T-helper 2 cell treated with Interferon-gamma antibody and Interleukin-4, amounts not matched to agents 5 μg/mL and 100 μg/mL, for 36 hours (primary cell): Measurements from ENCODE around the gene CFAP221.

Experiments used
- DNase-seq: peaks from one replicate; pipeline ENCODE4 v3.0.0; 2021; ENCODE audit warnings: low spot score
- H3K27ac Mint-ChIP-seq: one replicate; pipeline ENCODE4 v1.8.0; 2021; ENCODE audit warnings: mild to moderate bottlenecking, mixed read lengths
- H3K27me3 Mint-ChIP-seq: one replicate; pipeline ENCODE4 v1.8.0; 2021; ENCODE audit warnings: low read depth, mixed read lengths
- H3K36me3 Mint-ChIP-seq: one replicate; pipeline ENCODE4 v1.8.0; 2021; ENCODE audit warnings: low read depth, mixed read lengths
- H3K4me1 Mint-ChIP-seq: one replicate; pipeline ENCODE4 v1.8.0; 2021; ENCODE audit warnings: low read depth, mixed read lengths
- H3K4me3 Mint-ChIP-seq: one replicate; pipeline ENCODE4 v1.8.0; 2022; ENCODE audit warnings: mild to moderate bottlenecking, moderate library complexity, mixed read lengths
- H3K9me3 Mint-ChIP-seq: one replicate; pipeline ENCODE4 v1.8.0; 2021; ENCODE audit warnings: mixed read lengths

Gene CFAP221

DNA sequence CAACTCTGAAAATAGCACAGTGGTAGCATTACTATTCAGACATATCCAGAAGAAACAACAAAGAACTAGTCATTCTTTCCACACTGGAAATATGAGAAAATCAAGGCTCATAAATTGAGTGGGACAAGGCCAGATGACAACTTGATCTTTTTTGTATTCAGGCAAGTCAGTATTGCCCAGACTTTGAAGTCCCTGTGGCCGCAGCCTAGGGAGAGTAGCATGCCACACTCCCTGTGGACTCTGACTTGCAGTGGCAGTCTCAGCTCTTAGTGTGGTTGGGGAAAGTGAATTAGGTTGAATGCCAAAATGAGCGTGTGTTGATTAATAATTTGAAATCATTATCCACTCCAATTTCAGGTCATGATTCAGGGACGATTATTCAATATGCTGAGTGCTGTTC lies 81.0 kb downstream of the CFAP221 start:
- Mint-ChIP-seq H3K27ac (no peak overlapping the region), H3K27me3 (peaks cover 9% of the 10 kb centered on the region), H3K4me1 (no peaks in the 10 kb centered on the region), H3K9me3 (no peaks in the 10 kb centered on the region), H3K36me3 (no peaks in the 10 kb centered on the region), H3K4me3 (no peak overlapping the region)
- no peak for DNase-seq

DNA sequence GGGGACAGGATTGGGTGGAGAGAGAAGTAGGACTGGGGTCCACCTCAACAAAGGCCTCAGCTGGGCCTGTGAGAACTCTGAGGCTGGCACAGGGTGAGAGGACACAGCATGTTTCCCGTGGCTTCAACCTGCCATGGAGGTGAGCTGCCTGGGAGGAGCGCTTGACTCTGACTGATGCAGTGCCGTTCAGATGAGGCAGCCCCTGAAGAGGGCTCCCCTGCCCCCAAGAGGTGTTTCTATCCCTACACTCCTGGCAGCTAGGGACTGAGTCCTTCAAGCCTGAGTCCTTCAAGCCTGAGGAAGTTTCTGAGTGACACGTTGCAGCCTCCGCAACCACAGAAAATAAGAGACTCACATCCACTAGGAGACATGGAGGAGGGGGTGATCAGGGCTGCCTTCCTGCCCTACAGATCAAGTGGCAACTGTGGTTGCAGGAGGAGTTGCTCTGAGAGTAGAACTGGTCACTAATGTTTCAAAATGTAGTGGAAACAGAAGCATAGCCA lies 85.1 kb downstream of the CFAP221 start:
- Mint-ChIP-seq H3K27me3 (peaks cover 6% of the 10 kb centered on the region), H3K36me3 (no peaks in the 10 kb centered on the region), H3K27ac (no peak overlapping the region), H3K4me3 (no peak overlapping the region), H3K4me1 (no peaks in the 10 kb centered on the region), H3K9me3 (no peaks in the 10 kb centered on the region)
- DNase-seq: no peak

DNA sequence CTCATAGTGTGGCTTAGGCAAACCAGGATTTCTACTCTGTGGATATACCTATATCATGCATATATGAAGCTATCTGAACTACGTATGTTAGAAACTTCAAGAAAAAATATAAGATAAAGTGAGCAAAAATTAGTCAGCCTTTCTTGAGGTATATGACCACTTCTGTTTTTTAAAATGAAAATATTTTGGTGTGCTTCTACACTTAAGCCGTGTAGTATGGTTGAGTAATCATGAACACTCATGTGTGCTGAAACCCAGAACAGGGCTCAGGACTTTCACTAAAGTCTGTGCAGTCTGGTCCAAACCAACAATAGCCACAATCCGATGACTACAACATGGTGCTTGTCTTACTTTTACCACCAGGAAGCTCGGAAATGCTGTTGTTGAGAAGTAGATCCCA lies 85.9 kb downstream of the CFAP221 start:
- Mint-ChIP-seq H3K4me1 (no peaks in the 10 kb centered on the region), H3K4me3 (no peak overlapping the region), H3K36me3 (no peaks in the 10 kb centered on the region), H3K27me3 (peaks cover 6% of the 10 kb centered on the region), H3K27ac (no peak overlapping the region), H3K9me3 (no peaks in the 10 kb centered on the region)
- no peak for DNase-seq

DNA sequence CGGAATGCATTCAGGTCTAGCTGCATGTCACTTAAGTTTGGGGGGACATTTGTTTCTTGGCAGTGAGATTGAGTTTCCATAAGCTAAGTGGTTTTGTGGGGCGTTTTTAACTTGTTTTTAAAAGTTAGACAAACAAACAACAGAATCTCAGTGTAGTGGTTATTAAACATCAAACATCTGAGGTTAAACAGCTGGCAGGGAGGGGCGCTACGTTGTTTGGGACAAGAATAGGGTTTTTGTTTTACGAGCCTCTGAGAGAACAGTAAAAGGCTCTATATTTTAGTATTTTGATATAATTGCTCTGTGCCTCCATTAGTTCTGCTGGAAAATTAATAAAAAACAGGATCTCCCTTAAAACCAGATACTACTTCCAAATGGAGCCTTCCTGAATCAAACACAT lies 93.1 kb downstream of the CFAP221 start:
- H3K4me1 Mint-ChIP-seq: peaks cover 3% of the 10 kb centered on the region
- DNase-seq: no peak
- no peak overlapping the region for H3K4me3 Mint-ChIP-seq
- H3K27me3 Mint-ChIP-seq: peaks cover 4% of the 10 kb centered on the region
- H3K27ac Mint-ChIP-seq: no peak overlapping the region
- H3K36me3 Mint-ChIP-seq: no peaks in the 10 kb centered on the region
- no peaks in the 10 kb centered on the region for H3K9me3 Mint-ChIP-seq

DNA sequence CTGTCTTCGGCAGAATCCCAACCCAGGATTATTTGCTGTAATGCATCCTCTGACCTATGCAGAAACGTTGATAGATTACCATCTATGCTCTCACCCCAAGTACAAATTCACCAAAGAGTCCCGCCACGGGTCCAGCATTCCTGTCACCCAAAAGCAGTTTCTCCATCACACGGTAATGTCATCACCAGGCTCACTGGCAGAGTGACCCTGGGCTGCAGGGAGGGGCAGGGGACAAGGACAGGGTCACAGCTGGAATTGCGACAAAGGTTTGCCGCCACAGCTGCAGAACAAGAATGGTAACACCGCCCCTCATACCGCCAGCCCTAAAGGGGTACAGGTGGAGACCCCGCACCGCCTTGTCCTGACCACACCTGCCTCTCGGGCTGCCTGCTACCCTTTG lies 94.0 kb downstream of the CFAP221 start:
- Mint-ChIP-seq H3K9me3 (no peaks in the 10 kb centered on the region), H3K27me3 (peaks cover 4% of the 10 kb centered on the region), H3K27ac (no peak overlapping the region), H3K36me3 (no peaks in the 10 kb centered on the region), H3K4me1 (peaks cover 3% of the 10 kb centered on the region), H3K4me3 (no peak overlapping the region)
- DNase-seq: no peak

DNA sequence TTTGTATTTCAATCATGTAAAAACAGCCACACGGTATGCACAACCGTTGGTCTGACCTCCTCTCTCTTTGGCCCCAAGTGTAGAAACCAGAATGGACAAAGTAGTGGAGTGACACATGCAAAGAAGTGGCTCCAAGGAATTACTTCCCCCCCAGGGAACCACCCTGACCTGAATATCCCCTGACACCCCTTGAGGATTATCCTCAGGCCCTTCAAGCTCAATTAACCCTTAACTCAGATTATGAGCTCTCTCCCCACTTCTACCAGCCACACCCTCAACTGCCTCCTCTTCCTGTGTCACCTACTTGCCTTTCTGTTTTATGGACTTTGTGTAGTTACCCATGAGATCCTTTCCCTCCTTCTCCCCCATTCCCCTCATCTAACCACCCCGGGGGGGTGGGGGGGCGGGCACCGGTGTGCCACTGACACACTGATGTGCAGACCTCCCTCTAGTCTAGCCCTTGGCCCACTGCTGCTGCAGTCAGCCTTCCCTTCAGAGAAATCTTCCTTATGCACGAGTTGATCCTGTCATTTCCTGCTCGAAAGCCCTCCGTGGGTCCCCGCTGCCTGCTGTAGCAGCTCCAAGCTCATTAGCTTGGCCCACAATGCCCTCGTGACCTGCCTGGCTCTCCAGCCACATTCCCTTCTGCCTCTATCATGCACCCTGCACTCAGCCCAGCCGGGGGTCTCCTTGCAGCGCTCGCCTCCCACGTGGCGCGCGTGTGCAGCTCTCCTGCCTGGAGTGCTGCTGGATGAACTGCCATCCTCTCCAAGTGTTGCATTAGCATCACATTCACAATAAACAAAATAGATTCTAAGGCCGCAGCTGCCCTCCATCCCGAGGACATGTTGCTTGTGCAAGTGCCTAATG lies 94.7 kb downstream of the CFAP221 start:
- Mint-ChIP-seq H3K4me1 (peaks cover 3% of the 10 kb centered on the region), H3K27ac (peak overlapping the region; percentile 38), H3K27me3 (peaks cover 4% of the 10 kb centered on the region), H3K9me3 (no peaks in the 10 kb centered on the region), H3K4me3 (no peak overlapping the region), H3K36me3 (no peaks in the 10 kb centered on the region)
- DNase-seq: no peak

DNA sequence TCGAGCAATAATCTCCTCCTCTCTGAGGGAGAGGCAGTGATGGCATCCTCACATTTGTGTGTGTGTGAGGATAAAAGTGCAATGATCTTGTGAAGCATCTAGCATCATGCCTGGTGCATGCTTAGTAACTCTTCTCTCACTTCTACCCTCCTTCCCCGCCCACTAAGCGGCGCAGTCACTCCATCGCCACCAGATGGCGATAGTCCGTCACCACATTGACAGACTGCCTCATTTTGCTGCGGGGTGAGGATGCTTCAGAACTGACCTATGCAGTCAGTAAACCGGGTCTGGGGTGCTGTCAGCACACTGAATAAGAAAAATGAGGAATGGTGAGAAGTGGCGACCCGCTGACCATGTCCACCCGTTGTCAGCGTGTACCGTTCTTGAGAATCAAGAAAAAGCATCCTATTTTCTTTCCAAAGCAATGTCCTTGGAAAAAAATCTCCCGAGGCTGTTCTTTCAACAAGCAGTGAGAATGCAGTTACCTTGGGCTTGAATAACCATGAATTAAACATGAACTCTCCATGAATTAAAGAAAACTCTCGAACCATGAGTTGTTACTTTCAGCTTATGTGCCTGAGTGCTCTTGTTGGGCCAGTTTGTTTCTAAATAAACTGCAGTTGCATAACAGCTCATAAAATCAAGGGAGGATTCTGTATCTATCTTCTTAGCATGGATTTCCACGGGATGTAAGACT lies 97.5 kb downstream of the CFAP221 start:
- Mint-ChIP-seq H3K4me1 (peaks cover 3% of the 10 kb centered on the region), H3K9me3 (no peaks in the 10 kb centered on the region), H3K4me3 (no peak overlapping the region), H3K36me3 (no peaks in the 10 kb centered on the region), H3K27ac (no peak overlapping the region), H3K27me3 (peaks cover 12% of the 10 kb centered on the region)
- DNase-seq: peak; percentile 58

DNA sequence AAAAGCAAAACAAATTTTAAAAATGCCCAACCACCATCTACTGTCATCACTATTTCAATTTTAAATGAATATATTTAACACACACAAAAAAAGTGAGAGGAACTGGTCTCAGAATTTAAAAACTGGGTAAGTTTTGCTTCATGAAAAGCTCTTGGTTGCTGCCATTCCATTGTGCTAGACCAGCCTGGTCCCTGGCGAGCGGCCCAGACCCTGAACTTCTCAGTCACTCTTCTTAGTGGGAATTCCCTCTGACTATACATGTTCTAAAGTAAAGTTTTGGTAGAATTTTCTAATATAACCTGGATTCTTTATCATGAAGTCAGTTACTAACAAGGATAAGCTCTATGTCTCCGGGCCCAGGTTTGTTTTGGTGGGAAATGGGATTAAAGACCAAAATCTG lies 99.9 kb downstream of the CFAP221 start:
- peaks cover 10% of the 10 kb centered on the region for H3K27me3 Mint-ChIP-seq
- no peak overlapping the region for H3K27ac Mint-ChIP-seq
- no peaks in the 10 kb centered on the region for H3K4me1 Mint-ChIP-seq
- DNase-seq: no peak
- H3K36me3 Mint-ChIP-seq: no peaks in the 10 kb centered on the region
- no peak overlapping the region for H3K4me3 Mint-ChIP-seq
- H3K9me3 Mint-ChIP-seq: no peaks in the 10 kb centered on the region

DNA sequence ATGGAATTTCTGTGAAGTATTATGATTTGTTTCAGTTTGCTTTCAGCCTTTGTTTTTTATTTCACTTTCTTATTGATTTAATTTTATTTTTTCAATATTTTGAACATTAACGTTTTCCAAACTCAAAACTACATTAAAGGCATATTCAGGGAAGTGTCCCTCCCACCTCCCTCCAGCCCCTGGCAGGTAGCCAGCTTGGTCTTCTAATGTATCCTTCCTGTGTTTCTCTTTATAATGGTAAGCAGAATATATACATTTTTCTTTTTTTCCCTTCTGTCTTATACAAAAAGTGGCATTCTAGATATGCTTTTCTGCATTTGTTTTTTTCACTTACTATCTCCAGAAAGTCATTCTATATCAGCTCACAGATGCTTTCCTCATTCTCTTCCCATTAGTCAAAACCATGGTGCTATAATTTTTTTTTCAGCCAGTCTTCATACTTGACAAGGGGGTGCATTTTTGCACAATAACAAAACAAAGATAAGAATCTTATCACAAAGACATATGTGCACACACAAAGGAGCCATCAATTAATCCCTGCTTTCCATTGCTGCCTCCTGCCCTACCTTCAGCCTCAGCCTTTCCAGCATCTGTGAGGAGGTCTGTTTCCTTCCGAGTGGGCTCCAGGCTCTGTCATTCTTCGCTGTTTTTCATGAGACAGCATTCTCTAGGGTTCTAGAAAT lies 101.1 kb downstream of the CFAP221 start:
- Mint-ChIP-seq H3K4me1 (no peaks in the 10 kb centered on the region), H3K4me3 (no peak overlapping the region), H3K27ac (no peak overlapping the region), H3K36me3 (no peaks in the 10 kb centered on the region), H3K9me3 (no peaks in the 10 kb centered on the region), H3K27me3 (peaks cover 12% of the 10 kb centered on the region)
- no peak for DNase-seq

DNA sequence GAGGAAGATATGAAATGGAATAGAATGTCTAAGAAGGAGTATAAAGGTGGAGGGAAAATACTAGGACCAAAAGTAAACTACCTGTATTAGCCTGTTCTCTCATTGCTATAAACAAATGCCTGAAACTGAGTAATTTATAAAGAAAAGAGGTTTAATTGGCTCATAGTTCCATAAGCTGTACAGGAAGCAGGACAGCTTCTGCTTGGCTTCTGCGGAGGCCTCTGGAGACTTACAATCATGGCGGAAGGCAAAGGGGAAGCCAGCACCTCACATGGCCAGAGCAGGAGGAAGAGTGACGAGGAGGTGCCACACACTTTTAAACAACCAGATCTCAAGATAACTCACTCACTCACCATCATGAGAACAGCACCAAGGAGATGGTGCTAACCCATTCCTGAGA lies 101.9 kb downstream of the CFAP221 start:
- no peaks in the 10 kb centered on the region for H3K36me3 Mint-ChIP-seq
- H3K27ac Mint-ChIP-seq: no peak overlapping the region
- H3K9me3 Mint-ChIP-seq: no peaks in the 10 kb centered on the region

DNA sequence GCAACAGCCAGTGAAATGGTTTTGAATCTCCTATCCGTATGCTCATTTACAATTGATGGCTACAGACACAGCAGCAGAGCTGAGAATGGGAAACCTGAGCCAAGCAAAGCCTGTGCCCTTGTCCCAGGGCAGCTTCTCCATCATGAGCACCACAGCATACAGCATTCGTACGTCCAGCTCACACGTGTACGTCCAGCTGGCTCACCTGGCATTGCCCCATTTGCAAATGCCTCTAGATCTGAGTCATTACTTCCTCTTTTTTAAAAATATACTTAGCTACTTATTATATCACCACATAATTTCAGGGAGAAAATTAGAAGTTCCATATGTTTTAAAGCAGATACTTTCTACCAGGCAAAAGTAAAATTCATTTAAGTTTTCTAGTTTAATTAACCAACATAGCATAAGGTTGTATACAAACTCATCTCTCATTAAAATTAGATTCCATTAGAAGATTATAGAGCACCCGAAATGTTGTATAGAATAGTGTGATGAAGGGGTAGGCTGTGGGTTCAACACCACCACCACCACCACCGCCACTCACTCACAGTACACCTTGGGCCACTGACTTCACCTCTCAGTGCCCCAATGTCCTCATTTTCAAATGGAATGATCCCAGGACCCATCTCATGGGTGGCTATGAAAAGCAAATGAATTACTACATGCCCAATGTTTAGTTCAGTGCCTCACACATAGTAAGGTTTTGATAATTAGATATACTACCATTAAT lies 103.4 kb downstream of the CFAP221 start:
- DNase-seq: no peak
- Mint-ChIP-seq H3K9me3 (no peaks in the 10 kb centered on the region), H3K4me3 (no peak overlapping the region), H3K27ac (no peak overlapping the region), H3K27me3 (peaks cover 14% of the 10 kb centered on the region), H3K36me3 (no peaks in the 10 kb centered on the region), H3K4me1 (no peaks in the 10 kb centered on the region)

More for the DNA sequence above, 101.9 kb downstream of the CFAP221 start:
- DNase-seq: no peak
- no peak overlapping the region for H3K4me3 Mint-ChIP-seq
- peaks cover 12% of the 10 kb centered on the region for H3K27me3 Mint-ChIP-seq
- H3K4me1 Mint-ChIP-seq: no peaks in the 10 kb centered on the region

DNA sequence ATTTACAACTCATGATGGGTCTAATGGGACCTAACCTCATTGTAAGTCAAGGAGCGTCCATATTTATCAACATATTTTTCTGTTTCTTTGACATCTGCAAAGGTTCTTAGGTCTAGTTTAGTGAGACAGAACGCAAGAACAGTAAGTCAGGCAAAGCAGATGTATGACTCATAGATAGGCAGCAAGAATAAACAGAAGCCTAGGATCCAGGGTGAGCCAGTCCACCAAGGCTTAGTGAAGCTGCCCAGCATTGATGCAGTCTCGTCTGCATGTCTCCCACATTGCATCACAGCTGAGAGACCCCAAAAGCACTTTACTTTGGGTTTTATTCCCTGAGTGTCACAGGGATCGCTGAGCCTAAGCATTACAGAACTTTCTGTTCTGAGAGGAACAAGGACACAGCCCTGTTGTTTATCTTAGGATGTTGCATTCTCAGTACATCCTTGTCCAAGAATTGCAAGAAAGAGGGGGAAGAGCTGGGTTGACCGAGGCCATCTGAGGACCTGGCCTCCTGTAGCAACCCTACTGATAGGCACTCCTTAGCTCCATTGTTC lies 105.2 kb downstream of the CFAP221 start:
- Mint-ChIP-seq H3K36me3 (no peaks in the 10 kb centered on the region), H3K4me1 (no peaks in the 10 kb centered on the region), H3K4me3 (no peak overlapping the region), H3K27me3 (peaks cover 17% of the 10 kb centered on the region), H3K9me3 (no peaks in the 10 kb centered on the region), H3K27ac (no peak overlapping the region)
- DNase-seq: no peak

DNA sequence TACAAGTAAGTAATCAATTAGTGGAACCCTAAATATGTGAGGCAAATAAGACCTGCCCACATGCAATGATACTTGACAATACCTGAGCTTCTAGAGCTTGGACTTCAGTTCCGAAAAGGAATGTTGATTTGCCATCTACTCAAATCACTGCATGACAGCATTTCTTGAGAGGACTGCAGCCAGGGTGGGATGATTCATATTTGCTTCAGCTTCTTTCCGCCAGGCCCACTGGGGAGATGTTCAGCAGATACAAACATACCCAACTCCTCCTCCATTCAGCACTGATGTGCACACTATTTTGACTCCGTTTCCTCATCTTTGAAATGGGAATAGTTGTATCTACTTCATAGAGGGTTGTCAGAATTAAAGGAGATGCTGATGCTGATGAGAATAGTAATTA lies 106.0 kb downstream of the CFAP221 start:
- no peaks in the 10 kb centered on the region for H3K4me1 Mint-ChIP-seq
- H3K27ac Mint-ChIP-seq: no peak overlapping the region
- H3K36me3 Mint-ChIP-seq: no peaks in the 10 kb centered on the region
- no peak for DNase-seq
- H3K4me3 Mint-ChIP-seq: no peak overlapping the region
- no peaks in the 10 kb centered on the region for H3K9me3 Mint-ChIP-seq
- H3K27me3 Mint-ChIP-seq: peaks cover 21% of the 10 kb centered on the region
